Progenitor cell of endocrine pancreas (in vitro differentiated cells): Measurements from ENCODE around the gene CCDC97. TPM values are rescaled to one million over a fixed set of nuclear protein-coding genes. Genes with fewer than 3 reads are reported as not detected.

Experiments used
- DNase-seq: peaks from one replicate; pipeline ENCODE4 v3.0.0; 2021; ENCODE audit warnings: low spot score; ENCODE audit not compliant: unreplicated experiment
- H3K27ac Mint-ChIP-seq: 2 replicates; pipeline ENCODE4 v1.8.0; 2021; ENCODE audit warnings: mild to moderate bottlenecking, moderate library complexity, mixed read lengths
- H3K27me3 Mint-ChIP-seq: 2 replicates; pipeline ENCODE4 v1.8.0; 2021; ENCODE audit warnings: mixed read lengths
- H3K36me3 Mint-ChIP-seq: 2 replicates; pipeline ENCODE4 v1.8.0; 2022; ENCODE audit warnings: mixed read lengths; ENCODE audit not compliant: insufficient read depth
- H3K4me1 Mint-ChIP-seq: 2 replicates; pipeline ENCODE4 v1.8.0; 2021; ENCODE audit warnings: low read depth, mixed read lengths
- H3K4me3 Mint-ChIP-seq: 2 replicates; pipeline ENCODE4 v1.8.0; 2021; ENCODE audit warnings: low read depth, mild to moderate bottlenecking, moderate library complexity, mixed read lengths
- H3K9me3 Mint-ChIP-seq: 2 replicates; pipeline ENCODE4 v1.8.0; 2021; ENCODE audit warnings: low read depth, mixed read lengths
- total RNA-seq: library from RNA; stranded (reverse); gene quantifications from 2 replicates; pipeline ENCODE4 v1.2.1, GENCODE V29; 2021
- TF ChIP-seq, protein P1 (sequence below): fragments of 200-600 bp; sonication (generic); IDR thresholded peaks from one replicate; pipeline ENCODE4 v1.5.0; 2021; ENCODE audit warnings: antibody characterized with exemption, mild to moderate bottlenecking; ENCODE audit not compliant: unreplicated experiment

Gene CCDC97
- total RNA-seq, 1 donor from 2014 or later, result 46.5 TPM

- Mint-ChIP-seq H3K27me3 (no peaks in the 10 kb centered on the region), H3K4me1 (peaks cover 24% of the 10 kb centered on the region), H3K4me3 (no peak overlapping the region), H3K9me3 (no peaks in the 10 kb centered on the region), H3K36me3 (peaks cover 34% of the 10 kb centered on the region), H3K27ac (peak overlapping the region; percentile 88)
- TF ChIP-seq, protein P1, sequence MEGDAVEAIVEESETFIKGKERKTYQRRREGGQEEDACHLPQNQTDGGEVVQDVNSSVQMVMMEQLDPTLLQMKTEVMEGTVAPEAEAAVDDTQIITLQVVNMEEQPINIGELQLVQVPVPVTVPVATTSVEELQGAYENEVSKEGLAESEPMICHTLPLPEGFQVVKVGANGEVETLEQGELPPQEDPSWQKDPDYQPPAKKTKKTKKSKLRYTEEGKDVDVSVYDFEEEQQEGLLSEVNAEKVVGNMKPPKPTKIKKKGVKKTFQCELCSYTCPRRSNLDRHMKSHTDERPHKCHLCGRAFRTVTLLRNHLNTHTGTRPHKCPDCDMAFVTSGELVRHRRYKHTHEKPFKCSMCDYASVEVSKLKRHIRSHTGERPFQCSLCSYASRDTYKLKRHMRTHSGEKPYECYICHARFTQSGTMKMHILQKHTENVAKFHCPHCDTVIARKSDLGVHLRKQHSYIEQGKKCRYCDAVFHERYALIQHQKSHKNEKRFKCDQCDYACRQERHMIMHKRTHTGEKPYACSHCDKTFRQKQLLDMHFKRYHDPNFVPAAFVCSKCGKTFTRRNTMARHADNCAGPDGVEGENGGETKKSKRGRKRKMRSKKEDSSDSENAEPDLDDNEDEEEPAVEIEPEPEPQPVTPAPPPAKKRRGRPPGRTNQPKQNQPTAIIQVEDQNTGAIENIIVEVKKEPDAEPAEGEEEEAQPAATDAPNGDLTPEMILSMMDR, result no peak
- DNase-seq, result no peak
Measured at GRCh38 chr19:41299755-41300089, 10.2 kb upstream of the CCDC97 start.

GRCh38 chr19:41300555-41300954, 9.4 kb upstream of the CCDC97 start:
- peak overlapping the region; percentile 49 for H3K27ac Mint-ChIP-seq
- no peak for DNase-seq
- TF ChIP-seq, protein P1, result no peak
- no peaks in the 10 kb centered on the region for H3K27me3 Mint-ChIP-seq
- H3K4me1 Mint-ChIP-seq, result peaks cover 19% of the 10 kb centered on the region
- H3K9me3 Mint-ChIP-seq, result no peaks in the 10 kb centered on the region
- H3K4me3 Mint-ChIP-seq, result no peak overlapping the region
- H3K36me3 Mint-ChIP-seq, result peaks cover 29% of the 10 kb centered on the region

GRCh38 chr19:41302624-41303351, 7.2 kb upstream of the CCDC97 start:
- TF ChIP-seq, protein P1, result no peak
- peaks cover 27% of the 10 kb centered on the region for H3K36me3 Mint-ChIP-seq
- H3K27me3 Mint-ChIP-seq, result no peaks in the 10 kb centered on the region
- no peaks in the 10 kb centered on the region for H3K9me3 Mint-ChIP-seq
- H3K27ac Mint-ChIP-seq, result peak overlapping the region; percentile 79
- peaks cover 8% of the 10 kb centered on the region for H3K4me1 Mint-ChIP-seq
- no peak for DNase-seq
- H3K4me3 Mint-ChIP-seq, result no peak overlapping the region

GRCh38 chr19:41303954-41304353, 6.0 kb upstream of the CCDC97 start:
- Mint-ChIP-seq H3K4me3 (no peak overlapping the region), H3K36me3 (peaks cover 24% of the 10 kb centered on the region), H3K27ac (peak overlapping the region; percentile 16), H3K9me3 (no peaks in the 10 kb centered on the region), H3K4me1 (peaks cover 2% of the 10 kb centered on the region), H3K27me3 (no peaks in the 10 kb centered on the region)
- no peak for DNase-seq
- TF ChIP-seq, protein P1, result no peak

DNA sequence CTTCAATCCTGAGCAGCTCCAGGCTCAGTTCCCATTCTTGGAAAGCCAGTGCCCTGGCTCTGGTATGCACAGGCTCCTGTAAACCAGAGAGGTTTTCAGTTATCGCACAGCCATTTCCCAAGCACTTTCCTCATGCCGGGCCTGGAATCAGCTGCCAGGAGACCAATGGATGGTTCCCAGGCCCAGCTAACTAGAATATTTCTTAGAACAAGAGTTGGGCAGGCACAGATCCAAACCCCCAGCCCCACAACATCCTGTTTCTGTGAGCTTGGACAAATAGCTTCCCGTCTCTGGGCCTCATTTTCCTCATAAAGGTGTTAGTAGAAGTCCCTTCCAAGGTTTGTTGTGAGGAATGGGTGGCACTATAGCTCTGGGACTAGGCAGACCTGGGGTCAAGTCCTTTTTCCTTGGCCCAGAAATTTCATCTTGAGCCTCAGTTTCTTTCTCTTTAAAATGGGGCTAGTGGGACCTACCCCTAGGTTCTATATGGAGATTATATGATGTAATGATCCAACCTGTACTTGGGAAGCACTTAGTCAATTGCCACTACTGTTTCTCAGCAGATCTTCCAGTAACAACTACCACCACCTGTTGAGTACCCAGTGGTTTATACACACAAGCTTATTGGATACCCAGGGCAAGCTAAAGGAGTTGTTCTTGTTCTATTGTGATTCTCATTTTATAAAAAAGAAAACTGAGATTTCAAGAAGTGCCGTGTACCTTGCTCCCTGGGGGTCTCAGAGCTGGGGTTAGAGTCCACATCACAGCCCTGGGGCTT, 5.1 kb upstream of the CCDC97 start:
- Mint-ChIP-seq H3K9me3 (no peaks in the 10 kb centered on the region), H3K27ac (no peak overlapping the region)

More for the DNA sequence above, 5.1 kb upstream of the CCDC97 start:
- no peak for DNase-seq
- no peaks in the 10 kb centered on the region for H3K27me3 Mint-ChIP-seq
- TF ChIP-seq, protein P1, result no peak
- peaks cover 6% of the 10 kb centered on the region for H3K4me1 Mint-ChIP-seq
- no peak overlapping the region for H3K4me3 Mint-ChIP-seq
- peaks cover 22% of the 10 kb centered on the region for H3K36me3 Mint-ChIP-seq
